GM12878 (cell line): ENCODE data around the gene FSTL1. TPM values are rescaled to one million over a fixed set of nuclear protein-coding genes. Genes with fewer than 3 reads are reported as not detected.

ENCODE experiments used
- ATAC-seq: fragments of 200-7000 bp; cut with Tn5 transposase; 3 replicates; pipeline ENCODE4 v1.9.1; 2020; ENCODE audit warnings: mild to moderate bottlenecking, moderate library complexity
- BruUV-seq: library from RNA; stranded (reverse); fragments of 400-500 nt; replicated peaks from 2 replicates; lab custom pipeline; 2021; lab: Mats Ljungman, UMichigan
- CTCF ChIA-PET: fragments of 300-600 bp; sonication (Branson Sonifier 250); formaldehyde crosslinking; extraction: SDS; loops from one replicate; lab custom pipeline; 2021; ENCODE audit warnings: inconsistent platforms; lab: Yijun Ruan, JAX
- POLR2A ChIA-PET: fragments of 350-600 bp; formaldehyde crosslinking; extraction: SDS; loops from one replicate; lab custom pipeline; 2021; ENCODE audit warnings: inconsistent platforms; lab: Charles Lee
- RAD21 ChIA-PET: fragments of 300-600 bp; sonication (Branson Sonifier 250); formaldehyde crosslinking; loops from one replicate; lab custom pipeline; 2023; ENCODE audit warnings: antibody characterized with exemption; ENCODE audit not compliant: unreplicated experiment; lab: Charles Lee
- SMC1A ChIA-PET: fragments of 300-600 bp; sonication (Branson Sonifier 250); formaldehyde crosslinking; loops from one replicate; lab custom pipeline; 2023; ENCODE audit not compliant: unreplicated experiment, uncharacterized antibody; lab: Charles Lee
- DNase-seq: peaks from one replicate; pipeline ENCODE4 v3.0.0-alpha.2; 2011; ENCODE audit warnings: low read depth, low spot score
- FAIRE-seq: peaks from 3 replicates; lab custom pipeline; 2011; peaks lifted over from hg19 to GRCh38; lab: Jason Lieb, UNC
- H2AFZ ChIP-seq: 2 replicates; pipeline ENCODE4 v1.6.0; 2011; ENCODE audit warnings: low read depth, low read length, control low read depth; ENCODE audit not compliant: control insufficient read depth
- H3K27ac ChIP-seq: 2 replicates; pipeline ENCODE4 v1.5.1; 2011; ENCODE audit warnings: control low read depth; ENCODE audit not compliant: control insufficient read depth, insufficient read depth
- H3K27me3 ChIP-seq, 2 experiments: replicated peaks in 1 of 2; 2 replicates each; pipeline versions ENCODE4 v1.6.0 to v1.6.1; 2011; ENCODE audit warnings: low read length in 1 of 2; ENCODE audit not compliant: control insufficient read depth in 2 of 2, insufficient read depth in 2 of 2
- H3K36me3 ChIP-seq, 2 experiments: 2 replicates each; pipeline ENCODE4 v1.5.1; 2011; ENCODE audit warnings: low read length in 1 of 2; ENCODE audit not compliant: control insufficient read depth in 2 of 2, insufficient read depth in 2 of 2
- H3K4me1 ChIP-seq: 2 replicates; pipeline ENCODE4 v1.6.1; 2011; ENCODE audit warnings: mild to moderate bottlenecking, low read length, moderate library complexity, mixed read lengths; ENCODE audit not compliant: control insufficient read depth, insufficient read depth
- H3K4me2 ChIP-seq: 2 replicates; pipeline ENCODE4 v1.6.0; 2011; ENCODE audit warnings: control low read depth; ENCODE audit not compliant: control insufficient read depth, insufficient read depth
- H3K4me3 ChIP-seq: fragments of 200-600 bp; sonication (generic); 2 replicates; pipeline ENCODE4 v1.5.1; 2016
- H3K79me2 ChIP-seq: 2 replicates; pipeline ENCODE4 v1.6.0; 2011; ENCODE audit warnings: low read length; ENCODE audit not compliant: control insufficient read depth, insufficient read depth
- H3K9ac ChIP-seq: 2 replicates; pipeline ENCODE4 v1.8.0; 2011; ENCODE audit warnings: low read length, control low read depth, mixed read lengths; ENCODE audit not compliant: control insufficient read depth, insufficient read depth
- H3K9me3 ChIP-seq: replicated peaks from 3 replicates; pipeline ENCODE4 v1.5.1; 2011; ENCODE audit warnings: mild to moderate bottlenecking, low read length; ENCODE audit not compliant: control insufficient read depth, insufficient read depth
- H4K20me1 ChIP-seq: 2 replicates; pipeline ENCODE4 v1.6.0; 2011; ENCODE audit not compliant: control insufficient read depth, insufficient read depth
- ATF2 ChIP-seq: IDR thresholded peaks from 2 replicates; pipeline ENCODE4 v1.6.1; 2012; ENCODE audit warnings: low read length, inconsistent platforms
- BHLHE40 ChIP-seq, 2 experiments: fragments of 450-650 bp in 1 of 2; IDR thresholded peaks; 2 replicates each; pipeline ENCODE4 v1.6.1; 2011 to 2017; ENCODE audit warnings: low read depth in 2 of 2, borderline replicate concordance in 1 of 2, improper control_type of control experiment in 1 of 2, low read length in 1 of 2, mild to moderate bottlenecking in 1 of 2
- CBX5 ChIP-seq: sonication (generic); IDR thresholded peaks from 2 replicates; pipeline ENCODE4 v1.6.1; 2016; ENCODE audit warnings: low read depth, moderate library complexity, mild to moderate bottlenecking, inconsistent platforms
- E4F1 ChIP-seq: fragments of 450-650 bp; IDR thresholded peaks from 2 replicates; pipeline ENCODE4 v1.6.1; 2018; ENCODE audit warnings: borderline replicate concordance, mild to moderate bottlenecking; ENCODE audit not compliant: partially characterized antibody
- ETV6 ChIP-seq, 2 experiments: fragments of 450-650 bp in 1 of 2; IDR thresholded peaks in 1 of 2; conservative IDR thresholded peaks in 1 of 2; 2 replicates each; pipeline ENCODE4 v1.6.1; 2014; ENCODE audit warnings: antibody characterized with exemption in 1 of 2, borderline replicate concordance in 1 of 2, low read depth in 1 of 2, mild to moderate bottlenecking in 1 of 2, moderate library complexity in 1 of 2
- HCFC1 ChIP-seq: fragments of 150-350 bp; IDR thresholded peaks from 2 replicates; pipeline ENCODE4 v1.6.1; 2014; ENCODE audit warnings: low read length
- KAT2A ChIP-seq: conservative IDR thresholded peaks from 2 replicates; pipeline ENCODE4 v1.6.1; 2011; ENCODE audit warnings: low read depth, low read length; ENCODE audit not compliant: control insufficient read depth
- MEF2B ChIP-seq: fragments of 450-650 bp; IDR thresholded peaks from 2 replicates; pipeline ENCODE4 v1.6.1; 2018; ENCODE audit warnings: mild to moderate bottlenecking, moderate library complexity; ENCODE audit not compliant: partially characterized antibody, poor library complexity, severe bottlenecking
- NR2C1 ChIP-seq: fragments of 450-650 bp; IDR thresholded peaks from 2 replicates; pipeline ENCODE4 v1.6.1; 2017; ENCODE audit warnings: antibody characterized with exemption, mild to moderate bottlenecking, moderate library complexity
- POU2F2 ChIP-seq: IDR thresholded peaks from 3 replicates; pipeline ENCODE4 v1.6.1; 2011; ENCODE audit warnings: low read depth, mild to moderate bottlenecking, low read length, borderline replicate concordance
- REST ChIP-seq: IDR thresholded peaks from 2 replicates; pipeline ENCODE4 v1.6.1; 2012; ENCODE audit warnings: mild to moderate bottlenecking, low read depth, low read length
- RUNX3 ChIP-seq: IDR thresholded peaks from 2 replicates; pipeline ENCODE4 v1.6.1; 2012; ENCODE audit warnings: low read length, inconsistent platforms
- SUZ12 ChIP-seq: fragments of 200-600 bp; sonication (generic); IDR thresholded peaks from one replicate; pipeline ENCODE4 v1.6.1; 2018; ENCODE audit warnings: antibody characterized with exemption, mild to moderate bottlenecking; ENCODE audit not compliant: unreplicated experiment
- TAF1 ChIP-seq: IDR thresholded peaks from 2 replicates; pipeline ENCODE4 v1.6.1; 2011; ENCODE audit warnings: mild to moderate bottlenecking, low read depth, low read length, borderline replicate concordance
- TARDBP ChIP-seq: IDR thresholded peaks from 2 replicates; pipeline ENCODE4 v1.6.1; 2016; ENCODE audit warnings: borderline replicate concordance
- TBL1XR1 ChIP-seq: IDR thresholded peaks from 2 replicates; pipeline ENCODE4 v1.6.1; 2012; ENCODE audit warnings: low read depth, low read length, improper control_type of control experiment
- ZBED1 ChIP-seq: IDR thresholded peaks from 2 replicates; pipeline ENCODE4 v1.6.1; 2016; ENCODE audit warnings: borderline replicate concordance
- ZZZ3 ChIP-seq: IDR thresholded peaks from 2 replicates; pipeline ENCODE4 v1.6.1; 2011; ENCODE audit warnings: low read depth; ENCODE audit not compliant: control insufficient read depth, insufficient read length
- WGBS: methylation state at CpG from one replicate; pipeline ENCODE4 v1.1.6; 2016; ENCODE audit warnings: low lambda C conversion rate; ENCODE audit not compliant: insufficient replicate concordance, insufficient coverage; ENCODE audit errors: missing lambda C conversion rate; 5-methylcytosine and 5-hydroxymethylcytosine counted together
- in situ Hi-C: fragments of 300-500 bp; cut with MboI; formaldehyde crosslinking; loops from 9 replicates; pipeline ENCODE4 v1.14.3; 2018; ENCODE audit warnings: mixed read lengths
- intact Hi-C: fragments of 100-400 bp; cut with micrococcal nuclease; formaldehyde crosslinking; loops from one replicate; pipeline ENCODE4 v1.14.2; 2022; ENCODE audit not compliant: unreplicated experiment
- polyA plus RNA-seq, 11 experiments: library from polyadenylated mRNA; depleted of rRNA in 4 of 11; unstranded in 6 of 11; stranded (reverse) in 5 of 11; fragments of >200 nt; fragmentation: Nextera tagmentation in 4 of 11; fragmentation: Illumina TruSeq in 1 of 11; extraction: Ambion mirVana in 4 of 11; extraction: Trizol in 1 of 11; gene quantifications; 1 replicate in 1 of 11; 2 replicates in 10 of 11; pipeline versions ENCODE4 v1.2.1 to v1.2.3, GENCODE V29; 2011 to 2016; ENCODE audit warnings: inconsistent platforms in 2 of 11, missing spikeins in 2 of 11, low read depth in 1 of 11
- total RNA-seq, 4 experiments: library from RNA; depleted of rRNA in 3 of 4; stranded (reverse); fragments of >200 nt in 3 of 4; fragmentation: Illumina TruSeq in 1 of 4; extraction: Trizol in 1 of 4; gene quantifications; 2 replicates each; pipeline versions ENCODE4 v1.2.1 to v1.2.3, GENCODE V29; 2013 to 2021

Gene FSTL1
- total and polyA plus RNA-seq, 10 of the 15 experiments (the other 5 are each of a cell fraction or from before 2014, with no cell fraction given): 0.06 to 1.7 (median 0.32) TPM; not detected in 4

GRCh38 chr3:120394347-120394746 is 56.4 kb downstream of the FSTL1 start:
- Histone ChIP-seq H4K20me1 (no peaks in the 10 kb centered on the region), H3K4me1 (no peaks in the 10 kb centered on the region), H3K79me2 (no peaks in the 10 kb centered on the region), H3K9me3 (no peaks in the 10 kb centered on the region; the same call in 2 of the 3 replicates), H2AFZ (no peak overlapping the region), H3K4me2 (no peak overlapping the region), H3K27me3 (no peaks in the 10 kb centered on the region; a peak in 1 of 4 replicates), H3K36me3 (no peaks in the 10 kb centered on the region), H3K4me3 (no peak overlapping the region), H3K9ac (no peak overlapping the region), H3K27ac (no peak overlapping the region)
- ATAC-seq (no peak), FAIRE-seq (no peak), DNase-seq (no peak)
- SMC1A ChIA-PET: no interaction called here
- no TSS peak for BruUV-seq
- POLR2A ChIA-PET: no interaction called here
- WGBS: 22% methylated on average over 2 of the region's 2 CpGs
- CTCF ChIA-PET: interaction anchor here (1.9 kb wide), 1 partner anchor 23 kb away, joined by 5 read pairs; no protein-coding TSS in a partner anchor
- intact Hi-C loops: no loop called here
- RAD21 ChIA-PET: no interaction called here
- in situ Hi-C loops: no loop called here
- no peak for TF ChIP-seq TAF1
- no peak for TF ChIP-seq ZZZ3
- TF ChIP-seq TBL1XR1: no peak
- no peak for TF ChIP-seq HCFC1
- TF ChIP-seq ATF2: no peak
- no peak for TF ChIP-seq POU2F2
- TF ChIP-seq KAT2A: no peak
- TF ChIP-seq E4F1: no peak
- no peak for TF ChIP-seq ETV6 (conservative IDR thresholded peaks at IDR 0.05 in 1 of 2, IDR thresholded peaks at IDR 0.05 in 1 of 2; ENCODE audit: borderline replicate concordance in 1 of 2, low read depth in 1 of 2)
- TF ChIP-seq ZBED1: no peak
- TF ChIP-seq BHLHE40 (IDR thresholded peaks at IDR 0.05; ENCODE audit: borderline replicate concordance in 1 of 2, low read depth in 2 of 2, low read length in 1 of 2): no peak
- no peak for TF ChIP-seq NR2C1
- TF ChIP-seq CBX5: no peak
- TF ChIP-seq RUNX3: no peak
- no peak for TF ChIP-seq MEF2B
- no peak for TF ChIP-seq REST
- TF ChIP-seq TARDBP: no peak
- TF ChIP-seq SUZ12: no peak
